Neural cell (in vitro differentiated cells): ENCODE measurements around the gene USP32. TPM values are rescaled to one million over a fixed set of nuclear protein-coding genes. Genes with fewer than 3 reads are reported as not detected.

Experiments used
- H2AFZ ChIP-seq: fragments of 200-600, 300-800 bp; sonication (generic), shearing (Covaris generic); 2 replicates; pipeline ENCODE4 v1.6.0; 2014; ENCODE audit warnings: low read depth, mild to moderate bottlenecking, antibody characterized with exemption, low read length, moderate library complexity
- H3F3A ChIP-seq: fragments of 200-600 bp; shearing (Covaris generic); 2 replicates; pipeline ENCODE4 v1.6.1; 2016; ENCODE audit warnings: mild to moderate bottlenecking, moderate library complexity, mixed read lengths, antibody characterized with exemption, low read length; ENCODE audit not compliant: insufficient read depth, poor library complexity, severe bottlenecking
- H3K27ac ChIP-seq: fragments of 200-600, 300-800 bp; sonication (generic), shearing (Covaris generic); 2 replicates; pipeline ENCODE4 v1.5.1; 2014; ENCODE audit warnings: mild to moderate bottlenecking, low read length, moderate library complexity
- H3K27me3 ChIP-seq: fragments of 300-800, 200-600 bp; sonication (generic), shearing (Covaris generic); 2 replicates; pipeline ENCODE4 v1.6.0; 2014; ENCODE audit warnings: mild to moderate bottlenecking, low read depth, low read length, moderate library complexity; ENCODE audit not compliant: insufficient read depth
- H3K36me3 ChIP-seq: fragments of 300-800, 200-600 bp; sonication (generic), shearing (Covaris generic); 2 replicates; pipeline ENCODE4 v1.5.1; 2014; ENCODE audit warnings: mild to moderate bottlenecking, antibody characterized with exemption, low read length, moderate library complexity; ENCODE audit not compliant: insufficient read depth
- H3K4me2 ChIP-seq: fragments of 300-800, 200-600 bp; sonication (generic), shearing (Covaris generic); 2 replicates; pipeline ENCODE4 v1.6.0; 2014; ENCODE audit warnings: mild to moderate bottlenecking, low read length
- H3K4me3 ChIP-seq: fragments of 300-800, 200-600 bp; sonication (generic), shearing (Covaris generic); 2 replicates; pipeline ENCODE4 v1.5.1; 2014; ENCODE audit warnings: mild to moderate bottlenecking, low read length, moderate library complexity
- H3K79me2 ChIP-seq: fragments of 200-600 bp; shearing (Covaris generic); replicated peaks from 2 replicates; pipeline ENCODE4 v1.6.0; 2014; ENCODE audit warnings: mild to moderate bottlenecking, low read length, moderate library complexity; ENCODE audit not compliant: insufficient read depth
- H3K9ac ChIP-seq: fragments of 300-800, 200-600 bp; sonication (generic), shearing (Covaris generic); 2 replicates; pipeline ENCODE4 v1.6.1; 2016; ENCODE audit warnings: mild to moderate bottlenecking, low read length, mixed read lengths
- H3K9me2 ChIP-seq: fragments of 200-600 bp; shearing (Covaris generic); 2 replicates; pipeline ENCODE4 v1.6.1; 2016; ENCODE audit warnings: mild to moderate bottlenecking, low read length, mixed read lengths; ENCODE audit not compliant: insufficient read depth
- H3K9me3 ChIP-seq: fragments of 200-600, 300-800 bp; sonication (generic), shearing (Covaris generic); 2 replicates; pipeline ENCODE4 v1.6.1; 2016; ENCODE audit warnings: mild to moderate bottlenecking, mixed run types, low read length, moderate library complexity, mixed read lengths
- H4K20me1 ChIP-seq: fragments of 200-600 bp; shearing (Covaris generic); 2 replicates; pipeline ENCODE4 v1.6.1; 2016; ENCODE audit warnings: mild to moderate bottlenecking, mixed run types; ENCODE audit not compliant: insufficient read depth
- CTCF ChIP-seq: fragments of 450-650 bp; IDR thresholded peaks from 2 replicates; pipeline ENCODE4 v1.5.1; 2014; ENCODE audit warnings: antibody characterized with exemption, mild to moderate bottlenecking, moderate library complexity; ENCODE audit not compliant: poor library complexity, severe bottlenecking
- EP300 ChIP-seq: fragments of 450-650 bp; conservative IDR thresholded peaks from 2 replicates; pipeline ENCODE4 v1.6.1; 2014; ENCODE audit warnings: antibody characterized with exemption, mild to moderate bottlenecking, moderate library complexity; ENCODE audit not compliant: poor library complexity, severe bottlenecking
- EZH2 ChIP-seq: fragments of 200-600, 300-800 bp; shearing (Covaris generic), sonication (generic); IDR thresholded peaks from 2 replicates; pipeline ENCODE4 v1.6.1; 2014; ENCODE audit warnings: antibody characterized with exemption, low read length, borderline replicate concordance, mild to moderate bottlenecking; ENCODE audit not compliant: insufficient read depth, poor library complexity, severe bottlenecking
- MXI1 ChIP-seq: fragments of 450-650 bp; conservative IDR thresholded peaks from 2 replicates; pipeline ENCODE4 v1.6.1; 2014; ENCODE audit warnings: antibody characterized with exemption, mild to moderate bottlenecking; ENCODE audit not compliant: poor library complexity, severe bottlenecking
- POLR2AphosphoS5 ChIP-seq: IDR thresholded peaks from 2 replicates; pipeline ENCODE4 v1.6.1; 2012
- RAD21 ChIP-seq: fragments of 450-650 bp; conservative IDR thresholded peaks from 2 replicates; pipeline ENCODE4 v1.6.1; 2014; ENCODE audit warnings: antibody characterized with exemption, mild to moderate bottlenecking, moderate library complexity
- SMC3 ChIP-seq: fragments of 450-650 bp; conservative IDR thresholded peaks from 2 replicates; pipeline ENCODE4 v1.6.1; 2014; ENCODE audit warnings: antibody characterized with exemption, mild to moderate bottlenecking, moderate library complexity; ENCODE audit not compliant: poor library complexity
- TAF1 ChIP-seq: IDR thresholded peaks from 2 replicates; pipeline ENCODE4 v1.6.1; 2012; ENCODE audit warnings: low read depth
- polyA plus RNA-seq: library from polyadenylated mRNA; depleted of rRNA; stranded (reverse); fragments of >200 nt; gene quantifications from 2 replicates; pipeline ENCODE4 v1.2.3, GENCODE V29; 2014
- TF ChIP-seq, protein P1 (sequence below): IDR thresholded peaks from 2 replicates; pipeline ENCODE4 v1.6.1; 2012; ENCODE audit warnings: borderline replicate concordance

USP32 gene
- polyA plus RNA-seq, 1 donor from 2014 or later = 25.7 TPM

DNA sequence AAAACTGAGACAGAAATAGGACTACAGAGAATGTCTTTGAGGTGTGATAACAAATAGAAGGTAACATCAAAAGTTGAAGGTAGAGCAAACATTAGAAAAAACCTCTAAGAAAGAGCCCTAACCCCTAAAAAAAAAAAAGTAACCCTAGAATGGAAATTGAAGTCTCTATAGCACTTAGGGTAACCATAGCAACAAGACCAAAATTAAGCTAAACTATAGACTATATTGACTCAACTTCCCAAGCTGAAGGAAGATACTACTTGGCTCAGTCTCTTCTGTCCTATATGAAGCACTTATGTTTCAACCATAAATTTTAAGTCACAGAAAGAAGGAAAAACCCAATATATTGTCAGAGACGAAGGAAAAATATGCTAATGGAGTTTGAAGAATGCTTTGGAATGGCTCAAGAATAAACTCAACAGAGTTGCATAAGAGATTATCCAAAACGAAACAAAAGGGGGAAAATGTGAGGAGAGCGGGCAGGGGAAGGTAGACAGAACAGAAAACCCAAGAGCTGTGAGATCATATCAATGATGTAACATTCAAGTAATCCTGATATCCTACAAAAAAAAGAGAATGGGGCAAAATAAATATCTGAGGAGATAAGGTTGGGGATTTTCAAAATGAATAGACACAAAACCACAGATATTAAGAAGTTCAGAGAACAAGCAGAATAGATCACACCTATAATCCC lies 88.4 kb downstream of the USP32 start:
- Histone ChIP-seq H3K9ac (no peak overlapping the region), H3K27me3 (no peaks in the 10 kb centered on the region), H4K20me1 (no peaks in the 10 kb centered on the region), H3K79me2 (no peaks in the 10 kb centered on the region), H3K27ac (no peak overlapping the region), H3K9me3 (no peaks in the 10 kb centered on the region), H3K36me3 (no peaks in the 10 kb centered on the region), H3K9me2 (no peaks in the 10 kb centered on the region), H3K4me2 (no peak overlapping the region), H3K4me3 (no peak overlapping the region), H3F3A (no peaks in the 10 kb centered on the region), H2AFZ (no peak overlapping the region)
- TF ChIP-seq, protein P1, sequence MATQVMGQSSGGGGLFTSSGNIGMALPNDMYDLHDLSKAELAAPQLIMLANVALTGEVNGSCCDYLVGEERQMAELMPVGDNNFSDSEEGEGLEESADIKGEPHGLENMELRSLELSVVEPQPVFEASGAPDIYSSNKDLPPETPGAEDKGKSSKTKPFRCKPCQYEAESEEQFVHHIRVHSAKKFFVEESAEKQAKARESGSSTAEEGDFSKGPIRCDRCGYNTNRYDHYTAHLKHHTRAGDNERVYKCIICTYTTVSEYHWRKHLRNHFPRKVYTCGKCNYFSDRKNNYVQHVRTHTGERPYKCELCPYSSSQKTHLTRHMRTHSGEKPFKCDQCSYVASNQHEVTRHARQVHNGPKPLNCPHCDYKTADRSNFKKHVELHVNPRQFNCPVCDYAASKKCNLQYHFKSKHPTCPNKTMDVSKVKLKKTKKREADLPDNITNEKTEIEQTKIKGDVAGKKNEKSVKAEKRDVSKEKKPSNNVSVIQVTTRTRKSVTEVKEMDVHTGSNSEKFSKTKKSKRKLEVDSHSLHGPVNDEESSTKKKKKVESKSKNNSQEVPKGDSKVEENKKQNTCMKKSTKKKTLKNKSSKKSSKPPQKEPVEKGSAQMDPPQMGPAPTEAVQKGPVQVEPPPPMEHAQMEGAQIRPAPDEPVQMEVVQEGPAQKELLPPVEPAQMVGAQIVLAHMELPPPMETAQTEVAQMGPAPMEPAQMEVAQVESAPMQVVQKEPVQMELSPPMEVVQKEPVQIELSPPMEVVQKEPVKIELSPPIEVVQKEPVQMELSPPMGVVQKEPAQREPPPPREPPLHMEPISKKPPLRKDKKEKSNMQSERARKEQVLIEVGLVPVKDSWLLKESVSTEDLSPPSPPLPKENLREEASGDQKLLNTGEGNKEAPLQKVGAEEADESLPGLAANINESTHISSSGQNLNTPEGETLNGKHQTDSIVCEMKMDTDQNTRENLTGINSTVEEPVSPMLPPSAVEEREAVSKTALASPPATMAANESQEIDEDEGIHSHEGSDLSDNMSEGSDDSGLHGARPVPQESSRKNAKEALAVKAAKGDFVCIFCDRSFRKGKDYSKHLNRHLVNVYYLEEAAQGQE = no peak
- TF ChIP-seq RAD21 (no peak), CTCF (no peak), POLR2AphosphoS5 (no peak), EZH2 (no peak), EP300 (no peak)

DNA sequence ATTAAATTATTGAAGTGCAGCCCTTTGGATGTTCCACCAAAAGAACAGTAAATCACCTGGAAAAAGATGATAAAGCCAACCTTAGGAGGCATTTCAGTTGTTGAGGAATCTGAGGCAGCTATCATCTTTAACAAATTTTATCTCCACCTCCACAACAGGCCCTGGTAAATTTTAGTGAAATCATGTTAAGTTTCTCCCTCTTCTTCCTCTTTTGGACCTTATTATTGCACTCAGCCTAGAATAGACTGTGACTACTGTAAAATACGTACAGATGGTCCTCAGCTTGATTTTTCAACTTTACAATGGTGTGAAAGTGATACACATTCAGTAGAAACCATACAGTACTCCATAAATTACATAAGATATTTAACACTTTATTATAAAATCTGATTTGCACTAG lies 90.3 kb downstream of the USP32 start:
- Histone ChIP-seq H3K79me2 (no peaks in the 10 kb centered on the region), H4K20me1 (no peaks in the 10 kb centered on the region), H3K4me2 (no peak overlapping the region), H3F3A (no peaks in the 10 kb centered on the region), H3K9me2 (no peaks in the 10 kb centered on the region), H3K4me3 (no peak overlapping the region), H3K27ac (no peak overlapping the region), H3K9ac (no peak overlapping the region), H2AFZ (no peak overlapping the region), H3K27me3 (no peaks in the 10 kb centered on the region), H3K36me3 (no peaks in the 10 kb centered on the region), H3K9me3 (no peaks in the 10 kb centered on the region)
- no peak for TF ChIP-seq RAD21
- TF ChIP-seq MXI1 = no peak
- TF ChIP-seq TAF1 = no peak
- no peak for TF ChIP-seq SMC3
- TF ChIP-seq EP300 = no peak
- no peak for TF ChIP-seq EZH2
- TF ChIP-seq POLR2AphosphoS5 = no peak
- no peak for TF ChIP-seq CTCF
- TF ChIP-seq, protein P1 = no peak
